GM21381 (cell line): Measurements from ENCODE around the gene OVCA2.

Source experiments
- ATAC-seq: cut with Tn5 transposase; IDR thresholded peaks from one replicate; pipeline ENCODE4 v1.9.1; 2021; ENCODE audit warnings: mild to moderate bottlenecking, moderate library complexity; ENCODE audit not compliant: unreplicated experiment

The OVCA2 gene

GRCh38 chr17:2030779-2031163 lies 11.1 kb upstream of the OVCA2 start:
- no peak for ATAC-seq

DNA sequence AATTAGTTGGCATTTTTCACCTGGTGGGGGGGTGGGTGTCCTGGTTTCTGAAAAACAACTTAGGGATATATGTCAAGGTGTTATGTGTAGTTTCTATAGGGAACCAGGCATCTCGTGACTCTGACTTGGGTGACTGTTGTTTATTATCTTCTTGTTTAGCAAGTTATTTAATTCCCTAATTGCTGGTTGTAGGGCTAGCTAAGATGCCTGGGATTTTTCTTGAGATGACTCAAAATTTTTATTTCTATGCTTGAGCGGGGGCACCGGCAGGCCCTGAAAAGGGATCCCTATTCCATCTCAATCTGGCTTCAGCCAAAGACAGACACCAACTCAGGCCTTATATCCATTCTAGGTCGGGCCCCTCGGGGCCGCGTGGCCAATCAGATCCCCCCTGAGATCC lies 8.7 kb upstream of the OVCA2 start:
- no peak for ATAC-seq

DNA sequence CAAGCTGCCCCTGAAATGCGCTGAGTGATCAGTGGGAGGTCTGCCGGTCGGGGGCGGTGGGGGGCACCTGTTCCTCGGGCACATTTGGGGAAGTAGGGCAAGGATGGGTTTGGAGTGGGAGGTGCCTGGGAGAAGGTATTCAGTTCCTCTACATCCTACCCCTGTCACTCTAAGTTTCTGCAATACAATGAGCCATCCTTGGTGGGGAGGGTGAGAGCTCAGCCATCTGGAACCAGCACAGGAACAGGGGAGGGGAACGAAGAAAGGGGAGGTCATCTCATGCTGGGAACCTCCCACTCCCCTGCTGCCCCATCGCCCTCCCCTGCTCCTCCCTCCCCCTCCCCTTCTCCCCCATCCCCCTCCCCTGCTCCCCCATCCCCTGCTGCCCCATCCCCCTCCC lies 7.7 kb upstream of the OVCA2 start:
- no peak for ATAC-seq

DNA sequence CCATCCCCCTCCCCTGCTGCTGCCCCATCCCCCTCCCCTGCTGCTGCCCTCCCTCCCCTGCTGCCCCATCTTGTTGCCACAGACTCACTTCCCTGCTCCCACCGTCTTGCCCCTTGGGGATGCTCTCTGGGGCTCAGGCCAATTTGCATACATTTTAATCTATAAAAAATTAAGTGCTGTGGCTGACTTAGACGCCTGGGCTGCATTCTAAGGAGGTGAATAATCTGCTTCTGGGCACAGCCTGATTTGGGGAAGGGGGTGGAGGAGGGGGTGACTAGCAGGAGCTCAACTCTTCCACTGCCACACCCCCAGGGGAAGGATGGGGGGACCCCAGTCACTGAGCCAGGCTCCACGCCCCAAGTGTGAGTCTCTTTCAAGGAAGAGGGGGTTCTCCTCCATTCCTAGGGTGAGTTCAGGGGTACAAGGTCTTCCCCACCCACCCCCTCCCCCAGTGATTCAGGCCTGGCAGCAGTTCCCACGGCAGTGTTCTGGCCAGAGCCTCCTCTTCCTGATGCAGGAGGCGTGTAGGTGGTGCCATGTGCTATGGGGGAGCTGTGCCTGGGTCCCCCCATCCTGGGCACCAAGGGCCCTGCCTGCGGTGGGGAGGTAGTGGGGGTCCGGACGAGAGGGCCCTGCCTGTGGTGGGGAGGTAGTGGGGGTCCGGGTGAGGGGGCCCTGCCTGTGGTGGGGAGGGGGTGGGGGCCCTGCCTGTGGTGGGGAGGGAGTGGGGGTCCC lies 6.8 kb upstream of the OVCA2 start:
- no peak for ATAC-seq

GRCh38 chr17:2035541-2036488 lies 6.0 kb upstream of the OVCA2 start:
- ATAC-seq: no peak

DNA sequence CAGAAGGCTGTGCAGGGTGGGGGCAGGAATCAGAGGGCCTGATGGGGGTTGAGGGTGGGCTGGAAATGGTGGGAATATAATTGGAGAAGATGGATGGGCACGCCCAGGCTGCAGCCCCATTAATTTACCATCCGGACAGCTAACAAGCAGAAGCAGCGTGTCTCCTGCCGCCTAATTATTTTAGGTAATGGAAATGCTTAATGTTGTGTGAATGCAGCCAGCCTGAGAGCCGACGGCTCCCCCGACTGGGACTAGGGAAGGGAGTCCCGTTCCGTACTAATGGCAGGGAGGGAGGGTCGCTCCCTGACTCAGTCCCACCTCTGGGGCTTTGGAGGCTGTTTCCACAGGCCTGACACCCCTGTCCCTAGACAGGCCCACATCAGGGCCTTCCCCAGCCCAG lies 4.7 kb upstream of the OVCA2 start:
- ATAC-seq: no peak

GRCh38 chr17:2040219-2040827 lies 1.5 kb upstream of the OVCA2 start:
- ATAC-seq: no peak

- ATAC-seq: no peak
Observed at GRCh38 chr17:2040942-2041560, 771 bp upstream of the OVCA2 start.

DNA sequence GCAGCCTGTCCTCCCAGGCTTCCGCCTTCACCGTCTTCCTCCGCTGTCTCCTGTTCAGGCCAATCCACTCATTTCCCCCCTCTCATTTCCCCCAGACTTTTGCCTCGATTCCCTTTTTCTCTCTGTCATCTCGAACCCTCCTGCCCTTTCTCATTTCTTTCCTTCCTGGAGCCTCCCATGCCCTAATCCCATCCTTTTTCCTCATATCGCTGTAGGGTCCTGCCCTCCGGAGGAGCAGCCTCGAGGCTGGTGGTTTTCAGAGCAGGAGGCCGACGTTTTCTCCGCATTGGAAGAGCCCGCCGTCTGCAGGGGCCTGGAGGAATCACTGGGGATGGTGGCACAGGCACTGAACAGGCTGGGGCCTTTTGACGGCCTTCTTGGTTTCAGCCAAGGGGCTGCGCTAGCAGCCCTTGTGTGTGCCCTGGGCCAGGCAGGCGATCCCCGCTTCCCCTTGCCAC lies 597 bp downstream of the OVCA2 start:
- ATAC-seq: no peak

DNA sequence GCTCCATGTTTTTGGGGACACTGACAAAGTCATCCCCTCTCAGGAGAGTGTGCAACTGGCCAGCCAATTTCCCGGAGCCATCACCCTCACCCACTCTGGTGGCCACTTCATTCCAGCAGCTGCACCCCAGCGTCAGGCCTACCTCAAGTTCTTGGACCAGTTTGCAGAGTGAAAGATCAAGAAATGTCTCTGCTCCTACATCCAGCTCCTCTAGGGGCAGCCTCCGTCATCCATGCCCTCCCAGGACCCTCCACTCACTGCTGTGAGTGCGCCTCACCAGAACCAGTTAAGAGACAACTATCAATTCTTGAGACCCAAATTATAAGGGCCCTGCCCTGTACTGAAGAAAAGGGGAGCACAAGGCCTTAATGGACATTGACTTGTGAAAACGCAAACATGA lies 1.1 kb downstream of the OVCA2 start:
- no peak for ATAC-seq

- ATAC-seq: no peak
Observed at GRCh38 chr17:2043785-2044184, 2.0 kb downstream of the OVCA2 start.

- no peak for ATAC-seq
Observed at GRCh38 chr17:2044263-2044894, 2.6 kb downstream of the OVCA2 start.

GRCh38 chr17:2047590-2047989 lies 5.8 kb downstream of the OVCA2 start:
- ATAC-seq: no peak

DNA sequence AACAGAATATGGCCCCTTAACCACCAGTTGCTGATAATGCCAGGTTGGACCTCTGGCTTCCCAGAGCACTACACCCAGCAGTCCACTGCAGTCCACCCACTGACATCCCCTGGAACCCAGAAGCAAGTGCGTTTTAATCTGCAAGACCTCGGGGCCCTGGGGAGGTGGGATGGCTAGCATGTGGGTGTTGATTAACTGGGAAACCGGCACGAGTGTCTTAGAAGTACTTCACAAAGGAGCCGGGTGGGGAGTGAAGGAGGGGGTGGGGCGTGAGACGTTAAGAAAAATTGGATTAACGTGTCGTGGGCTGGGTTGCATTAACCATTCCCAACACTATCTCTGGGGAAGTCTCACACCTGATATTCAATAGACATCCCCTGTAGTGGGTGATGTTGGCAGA lies 7.0 kb downstream of the OVCA2 start:
- no peak for ATAC-seq

GRCh38 chr17:2049333-2050299 lies 7.8 kb downstream of the OVCA2 start:
- peak; percentile 45 for ATAC-seq

- peak; percentile 8 for ATAC-seq
Observed at GRCh38 chr17:2050300-2051060, 8.7 kb downstream of the OVCA2 start.

DNA sequence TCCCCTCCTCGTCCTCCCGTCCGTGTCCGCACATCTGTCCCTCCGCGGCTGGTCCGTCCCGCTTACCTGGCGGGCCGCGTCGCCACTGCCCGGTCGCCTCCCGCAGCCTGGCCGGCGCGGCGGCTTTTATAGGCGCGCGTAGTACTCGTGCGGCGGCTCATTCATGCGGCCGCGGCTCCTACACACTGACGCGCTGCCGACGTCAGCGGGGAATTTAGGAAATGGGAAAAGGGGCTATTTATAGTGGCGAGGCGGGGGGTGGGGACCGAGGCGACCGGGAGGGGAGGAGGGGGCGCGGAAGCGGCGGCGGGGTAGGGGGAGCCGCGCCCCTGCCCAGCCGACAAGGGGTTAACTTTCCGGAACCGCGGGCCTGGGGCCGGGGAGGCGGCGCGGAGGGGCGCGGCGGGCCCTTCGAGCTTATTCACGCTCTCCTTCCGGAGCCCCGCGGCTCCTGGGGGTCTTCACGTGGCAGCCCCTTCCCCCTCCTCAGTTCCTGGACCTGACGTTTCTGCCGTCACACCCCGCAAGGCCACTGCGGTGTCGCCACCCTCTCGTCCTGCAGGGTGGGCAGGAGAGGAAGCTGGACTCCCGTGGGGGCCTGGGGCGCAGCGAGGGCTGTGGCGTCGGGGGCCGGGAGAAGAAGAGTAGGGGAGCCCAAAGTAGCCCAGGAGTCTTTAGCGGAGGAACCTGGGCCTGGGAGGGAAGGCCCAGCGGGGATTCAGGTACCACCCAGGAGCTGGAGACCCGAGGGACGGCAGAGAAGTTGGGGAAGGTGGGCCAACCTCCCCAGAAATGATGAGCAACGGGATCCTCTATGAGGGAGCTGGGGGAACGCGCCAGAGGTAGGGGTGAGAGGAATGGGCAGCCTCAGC lies 9.5 kb downstream of the OVCA2 start:
- ATAC-seq: no peak
